HEK293T (cell line): ENCODE measurements around the gene ARID1B.

ENCODE experiments used
- CTCF ChIA-PET: fragments of 350-600 bp; formaldehyde crosslinking; extraction: SDS; loops from one replicate; lab custom pipeline; 2021; ENCODE audit warnings: antibody characterized with exemption, inconsistent platforms; lab: Yijun Ruan, JAX
- POLR2A ChIA-PET: fragments of 350-600 bp; formaldehyde crosslinking; extraction: SDS; loops from one replicate; lab custom pipeline; 2020; ENCODE audit warnings: antibody characterized with exemption, inconsistent platforms; lab: Yijun Ruan, JAX
- DNase-seq: peaks from one replicate; pipeline ENCODE4 v3.0.0; 2012; ENCODE audit warnings: mixed read lengths; ENCODE audit errors: extremely low spot score
- ARNT ChIP-seq: fragments of 450-650 bp; IDR thresholded peaks from 2 replicates; pipeline ENCODE4 v1.6.1; 2017; ENCODE audit warnings: mild to moderate bottlenecking
- BHLHE40 ChIP-seq: fragments of 450-650 bp; IDR thresholded peaks from 2 replicates; pipeline ENCODE4 v1.6.1; 2016; ENCODE audit warnings: mild to moderate bottlenecking, moderate library complexity, borderline replicate concordance
- CTBP1 ChIP-seq: fragments of 450-650 bp; IDR thresholded peaks from 2 replicates; pipeline ENCODE4 v1.6.1; 2016; ENCODE audit warnings: borderline replicate concordance
- ELF4 ChIP-seq: fragments of 450-650 bp; IDR thresholded peaks from 2 replicates; pipeline ENCODE4 v1.6.1; 2017; ENCODE audit warnings: antibody characterized with exemption
- FOXA1 ChIP-seq: fragments of 450-650 bp; IDR thresholded peaks from 2 replicates; pipeline ENCODE4 v1.6.1; 2016; ENCODE audit warnings: mild to moderate bottlenecking
- FOXK2 ChIP-seq: fragments of 450-650 bp; IDR thresholded peaks from 2 replicates; pipeline ENCODE4 v1.6.1; 2016; ENCODE audit warnings: mild to moderate bottlenecking
- FOXM1 ChIP-seq: fragments of 450-650 bp; IDR thresholded peaks from 2 replicates; pipeline ENCODE4 v1.6.1; 2017; ENCODE audit warnings: mild to moderate bottlenecking, borderline replicate concordance
- HDGF ChIP-seq: fragments of 450-650 bp; IDR thresholded peaks from 2 replicates; pipeline ENCODE4 v1.6.1; 2017; ENCODE audit warnings: antibody characterized with exemption, borderline replicate concordance
- L3MBTL2 ChIP-seq: fragments of 450-650 bp; conservative IDR thresholded peaks from 2 replicates; pipeline ENCODE4 v1.6.1; 2016; ENCODE audit warnings: mild to moderate bottlenecking
- LEF1 ChIP-seq: fragments of 450-650 bp; IDR thresholded peaks from 2 replicates; pipeline ENCODE4 v1.6.1; 2017; ENCODE audit warnings: mild to moderate bottlenecking, borderline replicate concordance
- NFRKB ChIP-seq: fragments of 450-650 bp; IDR thresholded peaks from 2 replicates; pipeline ENCODE4 v1.6.1; 2016; ENCODE audit warnings: mild to moderate bottlenecking, moderate library complexity
- SP1 ChIP-seq: fragments of 450-650 bp; IDR thresholded peaks from 2 replicates; pipeline ENCODE4 v1.6.1; 2017
- SUZ12 ChIP-seq: fragments of 450-650 bp; IDR thresholded peaks from 2 replicates; pipeline ENCODE4 v1.6.1; 2016; ENCODE audit warnings: mild to moderate bottlenecking
- TARDBP ChIP-seq: fragments of 450-650 bp; IDR thresholded peaks from 2 replicates; pipeline ENCODE4 v1.6.1; 2016
- ZNF384 ChIP-seq: fragments of 450-650 bp; IDR thresholded peaks from 2 replicates; pipeline ENCODE4 v1.6.1; 2016
- TF ChIP-seq, protein P1 (sequence below): fragments of 450-650 bp; IDR thresholded peaks from 2 replicates; pipeline ENCODE4 v1.6.1; 2016

The ARID1B gene

GRCh38 chr6:156796627-156797026, 19.4 kb downstream of the ARID1B start:
- ChIA-PET CTCF (no interaction called here), POLR2A (no interaction called here)
- TF ChIP-seq TARDBP, result no peak
- DNase-seq, result no peak

DNA sequence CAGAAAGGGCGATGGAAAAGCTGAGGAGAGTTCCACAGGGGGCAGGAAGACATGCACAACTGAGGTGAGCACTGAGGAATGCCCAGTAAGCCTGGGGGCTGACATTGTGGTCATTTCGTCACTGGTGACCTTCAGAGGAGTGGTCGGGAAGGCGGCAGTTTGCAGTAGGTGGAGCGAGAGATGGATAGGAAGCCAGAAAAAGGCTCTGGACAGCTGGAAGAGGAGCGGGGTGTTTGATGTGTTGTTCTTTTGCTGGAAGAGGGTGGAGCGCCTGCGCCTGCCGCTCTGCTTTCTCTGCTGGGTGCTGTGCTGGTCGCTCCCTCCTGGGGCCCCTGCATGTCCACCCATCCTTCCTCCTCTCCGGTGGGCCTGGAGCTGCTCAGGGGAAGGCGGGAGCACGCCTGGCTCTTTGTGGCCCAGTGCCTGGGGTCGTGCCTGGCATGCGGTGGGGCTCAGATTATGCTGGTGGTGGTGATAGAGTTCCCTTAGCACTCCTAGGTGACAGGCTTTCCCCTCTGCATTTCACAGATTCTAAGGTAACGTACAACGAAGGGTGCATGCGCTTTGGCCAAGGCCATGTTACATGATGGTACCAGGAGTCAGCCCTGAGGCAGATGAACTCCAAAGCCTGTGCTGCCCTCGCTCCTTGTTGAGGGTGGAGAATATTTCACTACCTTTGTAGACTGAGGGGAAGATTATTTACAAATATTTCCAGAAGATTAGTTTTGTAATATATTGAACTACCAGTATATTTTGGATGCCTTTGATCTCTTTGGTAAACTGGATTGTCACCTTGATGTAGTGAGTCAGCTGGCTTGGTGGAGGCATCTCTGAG, 20.9 kb downstream of the ARID1B start:
- no peak for TF ChIP-seq ELF4
- TF ChIP-seq NFRKB, result no peak
- no peak for TF ChIP-seq SUZ12
- TF ChIP-seq BHLHE40, result no peak
- no peak for TF ChIP-seq FOXA1
- no peak for TF ChIP-seq L3MBTL2
- TF ChIP-seq HDGF, result no peak
- no peak for TF ChIP-seq FOXM1
- TF ChIP-seq, protein P1, sequence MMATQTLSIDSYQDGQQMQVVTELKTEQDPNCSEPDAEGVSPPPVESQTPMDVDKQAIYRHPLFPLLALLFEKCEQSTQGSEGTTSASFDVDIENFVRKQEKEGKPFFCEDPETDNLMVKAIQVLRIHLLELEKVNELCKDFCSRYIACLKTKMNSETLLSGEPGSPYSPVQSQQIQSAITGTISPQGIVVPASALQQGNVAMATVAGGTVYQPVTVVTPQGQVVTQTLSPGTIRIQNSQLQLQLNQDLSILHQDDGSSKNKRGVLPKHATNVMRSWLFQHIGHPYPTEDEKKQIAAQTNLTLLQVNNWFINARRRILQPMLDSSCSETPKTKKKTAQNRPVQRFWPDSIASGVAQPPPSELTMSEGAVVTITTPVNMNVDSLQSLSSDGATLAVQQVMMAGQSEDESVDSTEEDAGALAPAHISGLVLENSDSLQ, result no peak
- TF ChIP-seq TARDBP, result no peak
- no peak for TF ChIP-seq SP1
- no peak for TF ChIP-seq LEF1
- no peak for TF ChIP-seq CTBP1
- no peak for TF ChIP-seq ARNT
- TF ChIP-seq ZNF384, result no peak
- no peak for TF ChIP-seq FOXK2
- no peak for DNase-seq
- ChIA-PET CTCF (no interaction called here), POLR2A (no interaction called here)

DNA sequence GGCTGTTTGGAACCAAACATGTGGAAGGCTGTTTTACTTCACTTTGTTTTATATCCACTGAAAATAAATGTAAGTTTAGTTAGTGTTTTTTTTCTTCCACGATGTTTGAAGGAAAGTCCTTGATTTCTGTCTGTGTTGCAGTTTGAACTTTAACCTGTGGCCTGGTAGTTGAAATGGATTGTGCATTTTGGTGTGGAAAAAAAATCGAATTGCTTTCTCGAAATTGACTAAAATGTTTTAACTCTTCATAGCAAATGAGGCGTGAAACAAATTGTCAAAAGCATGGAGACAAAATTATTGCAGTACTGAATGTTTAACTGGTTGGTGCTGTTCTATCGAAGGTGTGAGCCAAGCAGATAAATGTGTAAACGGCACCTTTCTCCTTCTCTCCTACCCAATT, 24.5 kb downstream of the ARID1B start:
- DNase-seq, result no peak
- TF ChIP-seq SUZ12 (no peak), SP1 (no peak), ARNT (no peak), CTBP1 (no peak), TARDBP (no peak), LEF1 (no peak), HDGF (no peak)
- ChIA-PET CTCF (interaction anchor here (0.6 to 0.7 kb wide), 2 partner anchors 145 to 194 kb away, joined by 4 read pairs; no protein-coding TSS in a partner anchor), POLR2A (no interaction called here)

DNA sequence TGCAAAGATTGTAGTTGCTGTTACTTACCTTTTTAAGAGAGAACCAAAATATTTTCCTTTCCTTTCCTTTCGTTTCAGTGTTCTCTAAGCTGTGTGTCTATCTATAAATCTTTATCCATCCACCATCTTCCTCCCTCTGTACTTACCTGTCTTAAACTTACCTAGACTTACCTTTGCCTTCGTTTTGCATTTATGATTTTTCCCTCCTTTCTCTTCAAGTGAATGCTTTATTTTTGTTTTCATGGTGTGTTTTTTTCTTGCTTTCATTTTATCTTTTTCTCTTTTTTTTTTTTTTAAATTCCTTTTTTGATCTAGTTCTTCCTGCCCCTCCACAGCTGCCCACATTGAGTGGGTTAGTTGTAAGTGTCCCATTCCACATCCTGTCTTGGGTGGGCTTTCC, 26.2 kb downstream of the ARID1B start:
- POLR2A ChIA-PET, result no interaction called here
- CTCF ChIA-PET, result no interaction called here
- no peak for TF ChIP-seq L3MBTL2
- no peak for TF ChIP-seq ZNF384
- no peak for TF ChIP-seq FOXA1
- TF ChIP-seq BHLHE40, result no peak
- TF ChIP-seq, protein P1, result no peak
- TF ChIP-seq SP1, result no peak
- no peak for TF ChIP-seq HDGF
- TF ChIP-seq CTBP1, result no peak
- no peak for TF ChIP-seq FOXM1
- no peak for TF ChIP-seq NFRKB
- no peak for TF ChIP-seq SUZ12
- TF ChIP-seq FOXK2, result no peak
- no peak for TF ChIP-seq TARDBP
- TF ChIP-seq ARNT, result no peak
- TF ChIP-seq LEF1, result no peak
- no peak for TF ChIP-seq ELF4
- DNase-seq, result no peak

DNA sequence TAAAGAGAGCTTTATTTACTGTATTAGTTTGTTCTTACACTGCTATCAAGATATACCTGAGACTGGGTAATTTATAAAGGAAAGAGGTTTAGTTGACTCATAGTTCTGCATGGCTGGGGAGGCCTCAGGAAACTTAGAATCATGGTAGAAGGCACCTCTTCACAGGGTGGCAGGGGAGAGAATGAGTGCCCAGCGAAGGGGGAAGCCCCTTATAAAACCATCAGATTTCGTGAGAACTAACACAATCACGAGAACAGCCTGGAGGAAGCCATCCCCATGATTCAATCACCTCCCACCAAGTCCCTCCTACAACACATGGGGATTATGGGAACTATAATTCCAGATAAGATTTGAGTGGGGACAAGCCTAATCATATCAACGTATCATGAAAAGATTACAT, 27.2 kb downstream of the ARID1B start:
- ChIA-PET CTCF (no interaction called here), POLR2A (interaction anchor here (1.4 kb wide), 1 partner anchor 15 kb away, joined by 3 read pairs; no protein-coding TSS in a partner anchor)
- DNase-seq, result no peak
- TF ChIP-seq ELF4 (no peak), FOXK2 (no peak), L3MBTL2 (no peak), SP1 (no peak), BHLHE40 (no peak), CTBP1 (no peak), FOXA1 (no peak), NFRKB (no peak), SUZ12 (no peak), ZNF384 (no peak), HDGF (no peak), TARDBP (no peak), LEF1 (no peak), ARNT (no peak), FOXM1 (no peak)
- TF ChIP-seq, protein P1, result no peak

GRCh38 chr6:156806155-156806554, 29.0 kb downstream of the ARID1B start:
- ChIA-PET CTCF (no interaction called here), POLR2A (interaction anchor here (1.5 kb wide), 1 partner anchor 13 kb away, joined by 4 read pairs; no protein-coding TSS in a partner anchor)
- DNase-seq, result no peak
- TF ChIP-seq SUZ12, result no peak
- TF ChIP-seq L3MBTL2, result no peak
- no peak for TF ChIP-seq HDGF
- TF ChIP-seq, protein P1, result no peak
- no peak for TF ChIP-seq ARNT
- TF ChIP-seq LEF1, result no peak
- TF ChIP-seq ZNF384, result no peak
- no peak for TF ChIP-seq FOXK2
- no peak for TF ChIP-seq SP1
- no peak for TF ChIP-seq FOXA1
- no peak for TF ChIP-seq FOXM1
- TF ChIP-seq TARDBP, result no peak
- TF ChIP-seq CTBP1, result no peak
